Thyroid gland (tissue), 4 donors: ENCODE measurements around the gene WASHC4. TPM values are rescaled to one million over a fixed set of nuclear protein-coding genes. Genes with fewer than 3 reads are reported as not detected.
"Not testable (repeated sequence)": the region's sequence is repeated elsewhere in the genome, so short reads cannot be mapped to it uniquely, and the experiment has no call there.

Experiments used
- DNase-seq, 2 donors: peaks; one replicate each; pipeline ENCODE4 v3.0.0-alpha.2; 2019
- H3K27ac ChIP-seq, 3 donors: fragments of 200-600 bp; sonication (generic); 1 replicate in 2 of 3; 2 replicates in 1 of 3; pipeline ENCODE4 v1.5.1; 2016 to 2019; ENCODE audit warnings: mild to moderate bottlenecking in 1 of 3, moderate library complexity in 1 of 3
- H3K27me3 ChIP-seq: fragments of 200-600 bp; sonication (generic); one replicate; pipeline ENCODE4 v1.5.1; 2019
- H3K36me3 ChIP-seq, 2 donors: fragments of 200-600 bp; sonication (generic); one replicate each; pipeline ENCODE4 v1.5.1; 2016 to 2019
- H3K4me1 ChIP-seq, 2 donors: fragments of 200-600 bp; sonication (generic); one replicate each; pipeline ENCODE4 v1.5.1; 2017 to 2019
- H3K4me3 ChIP-seq, 3 donors: fragments of 200-600 bp; sonication (generic); replicated peaks in 1 of 3; 1 replicate in 2 of 3; 2 replicates in 1 of 3; pipeline ENCODE4 v1.5.1; 2016; ENCODE audit warnings: mild to moderate bottlenecking in 1 of 3
- H3K9me3 ChIP-seq: fragments of 200-600 bp; sonication (generic); one replicate; pipeline ENCODE4 v1.5.1; 2017
- POLR2A ChIP-seq, 2 donors: fragments of 450-650 bp; IDR thresholded peaks; one replicate each; pipeline ENCODE4 v1.6.1; 2017; ENCODE audit warnings: antibody characterized with exemption in 2 of 2, mild to moderate bottlenecking in 2 of 2, moderate library complexity in 1 of 2
- WGBS, 2 donors: methylation state at CpG; one replicate each; pipeline ENCODE4 v1.1.5; 2017; 5-methylcytosine and 5-hydroxymethylcytosine counted together
- intact Hi-C: fragments of 100-400 bp; cut with DNase I; formaldehyde crosslinking; loops from one replicate; pipeline ENCODE4 v1.15.1; 2023
- total RNA-seq, 4 donors: library from RNA; depleted of rRNA; stranded (reverse); fragments of >200 nt; gene quantifications; one replicate each; pipeline ENCODE4 v1.2.3, GENCODE V29; 2016
- TF ChIP-seq, protein P1 (sequence below), 6 experiments: fragments of 200-600 bp in 3 of 6; fragments of 450-650 bp in 3 of 6; sonication (generic) in 3 of 6; IDR thresholded peaks; one replicate each; pipeline ENCODE4 v1.5.1; 2016 to 2019; ENCODE audit warnings: antibody characterized with exemption in 6 of 6, mild to moderate bottlenecking in 2 of 6, inconsistent platforms in 1 of 6, moderate library complexity in 1 of 6

Gene WASHC4
- total RNA-seq, 4 donors from 2014 or later = 64.3 to 111 (median 81.0) TPM

GRCh38 chr12:105091476-105092206 is 15.9 kb upstream of the WASHC4 start:
- TF ChIP-seq, protein P1, sequence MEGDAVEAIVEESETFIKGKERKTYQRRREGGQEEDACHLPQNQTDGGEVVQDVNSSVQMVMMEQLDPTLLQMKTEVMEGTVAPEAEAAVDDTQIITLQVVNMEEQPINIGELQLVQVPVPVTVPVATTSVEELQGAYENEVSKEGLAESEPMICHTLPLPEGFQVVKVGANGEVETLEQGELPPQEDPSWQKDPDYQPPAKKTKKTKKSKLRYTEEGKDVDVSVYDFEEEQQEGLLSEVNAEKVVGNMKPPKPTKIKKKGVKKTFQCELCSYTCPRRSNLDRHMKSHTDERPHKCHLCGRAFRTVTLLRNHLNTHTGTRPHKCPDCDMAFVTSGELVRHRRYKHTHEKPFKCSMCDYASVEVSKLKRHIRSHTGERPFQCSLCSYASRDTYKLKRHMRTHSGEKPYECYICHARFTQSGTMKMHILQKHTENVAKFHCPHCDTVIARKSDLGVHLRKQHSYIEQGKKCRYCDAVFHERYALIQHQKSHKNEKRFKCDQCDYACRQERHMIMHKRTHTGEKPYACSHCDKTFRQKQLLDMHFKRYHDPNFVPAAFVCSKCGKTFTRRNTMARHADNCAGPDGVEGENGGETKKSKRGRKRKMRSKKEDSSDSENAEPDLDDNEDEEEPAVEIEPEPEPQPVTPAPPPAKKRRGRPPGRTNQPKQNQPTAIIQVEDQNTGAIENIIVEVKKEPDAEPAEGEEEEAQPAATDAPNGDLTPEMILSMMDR (IDR thresholded peaks at IDR 0.05) = no peak
- TF ChIP-seq POLR2A (IDR thresholded peaks at IDR 0.05) = no peak
- Histone ChIP-seq H3K4me1 (no peaks in the 10 kb centered on the region), H3K4me3 (peak overlapping the region in 1 of 3 donors; percentile 0), H3K27me3 (no peaks in the 10 kb centered on the region), H3K36me3 (no peaks in the 10 kb centered on the region), H3K9me3 (no peaks in the 10 kb centered on the region), H3K27ac (no peak overlapping the region)
- 42 to 48% methylated on average over 4 of the region's 4 CpGs for WGBS, 2 donors
- no peak for DNase-seq
- intact Hi-C loops = no loop called here

DNA sequence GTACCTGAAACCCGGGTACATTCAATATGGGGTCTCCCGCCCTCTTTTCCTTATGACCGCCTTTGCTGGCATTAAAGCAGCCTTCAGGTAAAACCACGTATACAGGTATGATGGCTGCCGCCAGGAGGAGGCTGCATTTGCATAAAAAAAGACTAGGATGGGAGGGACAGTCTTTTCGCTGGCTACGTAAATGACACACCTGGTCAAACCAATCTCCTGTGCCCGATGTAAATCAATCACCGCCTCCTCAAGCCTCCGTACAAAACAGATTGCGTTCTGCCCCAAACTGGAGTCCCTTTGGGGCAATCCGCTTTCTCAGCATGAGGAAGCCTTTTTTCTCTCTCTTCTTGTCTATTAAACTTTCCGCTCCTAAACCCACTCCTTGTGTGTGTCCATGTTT is 15.2 kb upstream of the WASHC4 start:
- 47 to 52% methylated on average over 13 of the region's 13 CpGs for whole genome bisulfite sequencing, 2 donors
- TF ChIP-seq POLR2A (IDR thresholded peaks at IDR 0.05) = peak in 1 of 2 donors; percentile 24
- TF ChIP-seq, protein P1 (IDR thresholded peaks at IDR 0.05) = no peak

DNA sequence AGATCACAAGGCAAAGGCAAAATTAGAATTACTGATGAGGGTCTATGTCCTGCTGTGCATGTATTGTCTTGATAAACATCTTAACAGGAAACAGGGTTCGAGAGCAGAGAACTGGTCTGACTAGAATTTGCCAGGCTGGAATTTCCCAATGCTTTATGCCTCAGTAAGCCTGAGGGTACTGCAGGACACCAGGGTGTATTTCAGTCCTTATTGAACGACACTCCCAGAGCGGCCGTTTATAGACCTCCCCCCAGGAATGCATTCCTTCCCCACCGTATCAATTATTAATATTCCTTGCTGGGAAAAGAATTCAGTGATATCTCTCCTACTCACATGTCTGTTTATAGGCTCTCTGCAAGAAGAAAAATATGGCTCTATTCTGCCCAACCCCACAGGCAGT is 12.2 kb upstream of the WASHC4 start:
- H3K4me1 ChIP-seq, H3K36me3 ChIP-seq, H3K27ac ChIP-seq, intact Hi-C loops, H3K27me3 ChIP-seq, H3K9me3 ChIP-seq, DNase-seq, H3K4me3 ChIP-seq: not testable (repeated sequence)
- WGBS, 2 donors = 63 to 73% methylated on average over 5 of the region's 5 CpGs

More for the DNA sequence above, 15.2 kb upstream of the WASHC4 start:
- no peaks in the 10 kb centered on the region for H3K9me3 ChIP-seq
- no peaks in the 10 kb centered on the region for H3K4me1 ChIP-seq
- no peaks in the 10 kb centered on the region for H3K27me3 ChIP-seq
- H3K27ac ChIP-seq = no peak overlapping the region
- DNase-seq = peak; percentile 23 to 27
- peak overlapping the region in 1 of 3 donors; percentile 0 for H3K4me3 ChIP-seq
- no peaks in the 10 kb centered on the region for H3K36me3 ChIP-seq
- intact Hi-C loops = no loop called here

GRCh38 chr12:105099356-105099755 is 8.2 kb upstream of the WASHC4 start:
- TF ChIP-seq, protein P1 (IDR thresholded peaks at IDR 0.05) = no peak
- TF ChIP-seq POLR2A (IDR thresholded peaks at IDR 0.05) = no peak
- H3K4me3 ChIP-seq = no peak overlapping the region
- H3K36me3 ChIP-seq = no peaks in the 10 kb centered on the region
- no peak overlapping the region for H3K27ac ChIP-seq
- DNase-seq = no peak
- no peaks in the 10 kb centered on the region for H3K27me3 ChIP-seq
- H3K9me3 ChIP-seq = no peaks in the 10 kb centered on the region
- intact Hi-C loops = no loop called here
- WGBS, 2 donors = 86 to 100% methylated on average over 1 of the region's 1 CpG
- no peaks in the 10 kb centered on the region for H3K4me1 ChIP-seq

DNA sequence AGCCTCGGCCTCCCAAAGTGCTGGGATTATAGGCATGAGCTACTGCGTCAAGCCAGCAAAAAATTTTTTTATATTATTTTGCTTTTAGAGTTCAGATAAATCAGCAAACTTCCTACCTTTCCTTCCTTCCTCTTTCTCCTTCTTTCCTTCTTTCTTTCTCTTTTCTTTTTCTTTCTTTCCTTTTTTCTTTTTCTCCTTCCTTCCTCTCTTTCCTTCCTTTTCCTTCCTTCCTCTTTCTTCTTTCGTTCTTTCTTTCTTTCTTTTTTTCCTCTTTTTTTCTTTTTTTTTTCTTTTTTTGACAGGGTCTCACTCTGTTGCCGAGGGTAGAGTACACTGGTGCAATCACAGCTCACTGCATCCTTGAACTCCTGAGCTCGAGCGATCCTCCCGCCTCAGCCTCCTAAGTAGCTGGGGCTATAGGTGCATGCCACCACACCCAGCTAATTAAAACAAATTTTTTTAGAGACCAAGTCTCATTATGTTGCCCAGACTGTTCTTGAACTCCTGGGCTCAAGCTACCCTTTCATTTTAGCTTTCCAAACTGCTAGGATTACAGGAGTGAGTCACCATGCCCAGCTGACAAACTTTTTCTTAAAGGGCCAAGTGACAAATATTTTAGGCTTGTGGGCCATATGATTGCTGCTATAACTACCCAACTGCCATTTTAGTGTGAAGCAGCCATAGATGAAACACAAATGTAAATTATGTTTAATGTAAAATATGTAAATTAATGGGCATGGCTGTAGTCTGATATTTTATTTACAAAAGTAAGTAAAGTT is 7.1 kb upstream of the WASHC4 start:
- Histone ChIP-seq H3K4me1 (no peaks in the 10 kb centered on the region), H3K27me3 (no peaks in the 10 kb centered on the region), H3K27ac (no peak overlapping the region), H3K9me3 (no peaks in the 10 kb centered on the region), H3K4me3 (no peak overlapping the region), H3K36me3 (no peaks in the 10 kb centered on the region)
- TF ChIP-seq, protein P1 (IDR thresholded peaks at IDR 0.05) = no peak
- no peak for TF ChIP-seq POLR2A (IDR thresholded peaks at IDR 0.05)
- intact Hi-C loops = no loop called here
- 89% methylated on average over 7 of the region's 7 CpGs for WGBS, 2 donors
- no peak for DNase-seq
